Psoas muscle (tissue), 8 donors: Measurements from ENCODE around the gene MAGEB1. TPM values are rescaled to one million over a fixed set of nuclear protein-coding genes. Genes with fewer than 3 reads are reported as not detected.

Experiments
- ATAC-seq, 4 donors: fragments of 200-7000 bp; cut with Tn5 transposase; one replicate each; pipeline ENCODE4 v1.9.1; 2020; ENCODE audit warnings: moderate library complexity in 3 of 4, mild to moderate bottlenecking in 2 of 4
- DNase-seq, 2 donors: peaks; one replicate each; pipeline ENCODE4 v3.0.0-alpha.2; 2020
- H3K27ac ChIP-seq: fragments of 200-600 bp; one replicate; pipeline ENCODE4 v1.8.0; 2022
- H3K27me3 ChIP-seq, 3 donors: fragments of 200-600 bp in 1 of 3; one replicate each; pipeline versions ENCODE4 v1.6.1 to v1.8.0; 2013 to 2022; ENCODE audit warnings: low read length in 2 of 3, mild to moderate bottlenecking in 2 of 3, moderate library complexity in 1 of 3; ENCODE audit not compliant: insufficient read depth in 3 of 3
- H3K36me3 ChIP-seq, 2 donors: fragments of 200-600 bp in 1 of 2; one replicate each; pipeline versions ENCODE4 v1.6.1 to v1.8.0; 2013 to 2022; ENCODE audit warnings: low read depth in 1 of 2, mild to moderate bottlenecking in 1 of 2, moderate library complexity in 1 of 2; ENCODE audit not compliant: insufficient read depth in 1 of 2
- H3K4me1 ChIP-seq: fragments of 200-600 bp; one replicate; pipeline ENCODE4 v1.8.0; 2022
- H3K4me3 ChIP-seq: fragments of 200-600 bp; one replicate; pipeline ENCODE4 v1.8.0; 2022; ENCODE audit warnings: mild to moderate bottlenecking
- H3K9me3 ChIP-seq: fragments of 200-600 bp; one replicate; pipeline ENCODE4 v1.8.0; 2022
- WGBS, 3 donors: extraction: QIAGEN DNeasy Blood & Tissue Kit; methylation state at CpG; one replicate each; pipeline versions ENCODE4 v1.1.6 to v1.1.7; 2013; 5-methylcytosine and 5-hydroxymethylcytosine counted together
- intact Hi-C, 2 donors: fragments of 100-400 bp; cut with DNase I; formaldehyde crosslinking; loops; one replicate each; pipeline versions ENCODE4 v1.11.0 to v1.14.2; 2022
- long read RNA-seq, 2 donors: library from polyadenylated mRNA; unstranded; transcript quantifications; one replicate each; pipeline ENCODE4 v2.0.0, GENCODE V29; 2021
- polyA plus RNA-seq, 3 donors: library from polyadenylated mRNA; stranded (reverse); fragments of 200-250 nt; gene quantifications; one replicate each; pipeline ENCODE4 v1.2.3, GENCODE V29; 2013
- total RNA-seq, 4 donors: library from RNA; stranded (reverse); fragmentation: NEBNext Ultra II Directional in 2 of 4; extraction: Animal tissue kit (Norgen Biotek cat#: 25700) in 2 of 4; gene quantifications; one replicate each; pipeline versions ENCODE4 v1.2.1 to v1.2.4, GENCODE V29; 2021 to 2023
- TF ChIP-seq, protein P1 (sequence below): fragments of 200-600 bp; IDR thresholded peaks from one replicate; pipeline ENCODE4 v1.8.0; 2022; ENCODE audit warnings: antibody characterized with exemption
- donor health status: healthy with polysubstance abuse.
- donor health status: DM: no; HTN: no; CAD: no; lungs with moderate emphysema.
- donor health status: Bipolar disorder and iron deficiency.
- donor health status: healthy.
- donor health status: DM: yes; HTN: yes; CAD: no.
- donor health status: DM: no; HTN: no; CAD: no.
- donor health status: DM: no; HTN: no; CAD: no.
- donor health status: DM: yes; HTN: yes; CAD: no.

MAGEB1 gene
- total RNA-seq (not detected), polyA plus RNA-seq (not detected)
- long read RNA-seq, donor 1, result 0 reads
- long read RNA-seq, donor 2, result 0 reads

- intact Hi-C loops, result no loop called here
- no peak for DNase-seq
- H3K4me1 ChIP-seq, result no peaks in the 10 kb centered on the region
- no peak within 1 kb of the TSS for H3K4me3 ChIP-seq
- no peak within 1 kb of the TSS for H3K27ac ChIP-seq
- H3K36me3 ChIP-seq, result no peaks in the 10 kb centered on the region
- H3K9me3 ChIP-seq, result no peaks in the 10 kb centered on the region
- no peaks in the 10 kb centered on the region for H3K27me3 ChIP-seq
- WGBS, 3 donors, result 81 to 93% (median 92%) methylated on average over 35 to 38 of the region's 38 CpGs
- TF ChIP-seq, protein P1, sequence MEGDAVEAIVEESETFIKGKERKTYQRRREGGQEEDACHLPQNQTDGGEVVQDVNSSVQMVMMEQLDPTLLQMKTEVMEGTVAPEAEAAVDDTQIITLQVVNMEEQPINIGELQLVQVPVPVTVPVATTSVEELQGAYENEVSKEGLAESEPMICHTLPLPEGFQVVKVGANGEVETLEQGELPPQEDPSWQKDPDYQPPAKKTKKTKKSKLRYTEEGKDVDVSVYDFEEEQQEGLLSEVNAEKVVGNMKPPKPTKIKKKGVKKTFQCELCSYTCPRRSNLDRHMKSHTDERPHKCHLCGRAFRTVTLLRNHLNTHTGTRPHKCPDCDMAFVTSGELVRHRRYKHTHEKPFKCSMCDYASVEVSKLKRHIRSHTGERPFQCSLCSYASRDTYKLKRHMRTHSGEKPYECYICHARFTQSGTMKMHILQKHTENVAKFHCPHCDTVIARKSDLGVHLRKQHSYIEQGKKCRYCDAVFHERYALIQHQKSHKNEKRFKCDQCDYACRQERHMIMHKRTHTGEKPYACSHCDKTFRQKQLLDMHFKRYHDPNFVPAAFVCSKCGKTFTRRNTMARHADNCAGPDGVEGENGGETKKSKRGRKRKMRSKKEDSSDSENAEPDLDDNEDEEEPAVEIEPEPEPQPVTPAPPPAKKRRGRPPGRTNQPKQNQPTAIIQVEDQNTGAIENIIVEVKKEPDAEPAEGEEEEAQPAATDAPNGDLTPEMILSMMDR, result no peak
- ATAC-seq, result no peak
Measured at GRCh38 chrX:30246769-30247489, at the start of gene MAGEB1. TSS of gene MAGEB1 (plus strand) at chrX:30247146. CDS start at chrX:30250494, 3,348 bp downstream.

GRCh38 chrX:30212172-30212571 lies 34.8 kb upstream of the MAGEB1 start:
- ATAC-seq, result no peak
- intact Hi-C loops, result no loop called here
- no peaks in the 10 kb centered on the region for H3K9me3 ChIP-seq

GRCh38 chrX:30215357-30215843 lies 31.5 kb upstream of the MAGEB1 start, which contains the start of gene MAGEB2:
TSS of gene MAGEB2 (plus strand) at chrX:30215563. CDS start at chrX:30218581, 3,018 bp downstream.
- intact Hi-C loops, result no loop called here
- H3K27ac ChIP-seq, result no peak within 1 kb of the TSS
- ATAC-seq (no peak), DNase-seq (no peak)
- no peak within 1 kb of the TSS for H3K4me3 ChIP-seq
- no peaks in the 10 kb centered on the region for H3K4me1 ChIP-seq
- peaks cover 0 to 6% (median 0%) of the 10 kb centered on the region in 3 donors for H3K27me3 ChIP-seq
- H3K9me3 ChIP-seq, result no peaks in the 10 kb centered on the region
- TF ChIP-seq, protein P1, result no peak
- H3K36me3 ChIP-seq, result no peaks in the 10 kb centered on the region
- WGBS, 3 donors, result 79 to 98% (median 96%) methylated on average over 28 to 29 of the region's 29 CpGs

More at GRCh38 chrX:30212172-30212571, 34.8 kb upstream of the MAGEB1 start:
- H3K27me3 ChIP-seq, result peaks cover 0 to 6% (median 0%) of the 10 kb centered on the region in 3 donors
- no peak overlapping the region for H3K27ac ChIP-seq
- no peaks in the 10 kb centered on the region for H3K36me3 ChIP-seq
- no peak for DNase-seq
- 81 to 94% (median 81%) methylated on average over 2 of the region's 2 CpGs for WGBS, 3 donors
- no peaks in the 10 kb centered on the region for H3K4me1 ChIP-seq
- H3K4me3 ChIP-seq, result no peak overlapping the region
- TF ChIP-seq, protein P1, result no peak

DNA sequence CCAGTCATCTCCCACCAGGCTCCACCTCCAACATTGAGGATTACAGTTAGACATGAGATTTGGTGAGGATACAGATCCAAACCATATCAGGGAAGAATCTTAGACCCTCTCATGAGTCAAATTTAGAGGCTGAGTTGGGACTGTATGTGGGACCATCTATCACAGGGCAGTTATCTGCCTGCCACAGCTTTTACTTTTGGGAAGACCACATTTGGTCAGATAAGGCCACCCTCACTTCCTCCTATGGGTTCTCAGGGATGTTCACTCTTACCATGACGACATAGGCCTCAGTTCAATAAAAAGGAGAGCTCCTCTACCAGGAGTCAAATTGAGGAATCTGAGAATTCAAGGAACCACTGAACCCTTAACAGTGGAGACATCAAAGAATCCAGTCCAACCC lies 29.5 kb upstream of the MAGEB1 start:
- Histone ChIP-seq H3K9me3 (no peaks in the 10 kb centered on the region), H3K4me3 (no peak overlapping the region), H3K4me1 (no peaks in the 10 kb centered on the region), H3K36me3 (no peaks in the 10 kb centered on the region), H3K27me3 (no peaks in the 10 kb centered on the region), H3K27ac (no peak overlapping the region)
- WGBS, 3 donors, result 57 to 84% (median 63%) methylated on average over 1 of the region's 1 CpG
- ATAC-seq, result no peak
- no peak for DNase-seq
- TF ChIP-seq, protein P1, result no peak
- intact Hi-C loops, result no loop called here
